ENCODE data around the gene LGALSL.

GRCh38 chr2:64423303-64423702 is 30.7 kb upstream of the LGALSL start:
- TF ChIP-seq CTCF (conservative IDR thresholded peaks at IDR 0.05; ENCODE audit: low read length) = no peak
- TF ChIP-seq EZH2phosphoT487 (IDR thresholded peaks at IDR 0.05; ENCODE audit: borderline replicate concordance) = no peak

Measured in Loucy (cell line).